Eye (tissue), 1 donor: ENCODE results near the gene NEK1.
"Not testable (repeated sequence)": the region's sequence is repeated elsewhere in the genome, so short reads cannot be mapped to it uniquely, and the experiment has no call there.

Experiments
- DNase-seq: peaks from one replicate; pipeline ENCODE4 v3.0.0-alpha.2; 2015

The NEK1 gene

DNA sequence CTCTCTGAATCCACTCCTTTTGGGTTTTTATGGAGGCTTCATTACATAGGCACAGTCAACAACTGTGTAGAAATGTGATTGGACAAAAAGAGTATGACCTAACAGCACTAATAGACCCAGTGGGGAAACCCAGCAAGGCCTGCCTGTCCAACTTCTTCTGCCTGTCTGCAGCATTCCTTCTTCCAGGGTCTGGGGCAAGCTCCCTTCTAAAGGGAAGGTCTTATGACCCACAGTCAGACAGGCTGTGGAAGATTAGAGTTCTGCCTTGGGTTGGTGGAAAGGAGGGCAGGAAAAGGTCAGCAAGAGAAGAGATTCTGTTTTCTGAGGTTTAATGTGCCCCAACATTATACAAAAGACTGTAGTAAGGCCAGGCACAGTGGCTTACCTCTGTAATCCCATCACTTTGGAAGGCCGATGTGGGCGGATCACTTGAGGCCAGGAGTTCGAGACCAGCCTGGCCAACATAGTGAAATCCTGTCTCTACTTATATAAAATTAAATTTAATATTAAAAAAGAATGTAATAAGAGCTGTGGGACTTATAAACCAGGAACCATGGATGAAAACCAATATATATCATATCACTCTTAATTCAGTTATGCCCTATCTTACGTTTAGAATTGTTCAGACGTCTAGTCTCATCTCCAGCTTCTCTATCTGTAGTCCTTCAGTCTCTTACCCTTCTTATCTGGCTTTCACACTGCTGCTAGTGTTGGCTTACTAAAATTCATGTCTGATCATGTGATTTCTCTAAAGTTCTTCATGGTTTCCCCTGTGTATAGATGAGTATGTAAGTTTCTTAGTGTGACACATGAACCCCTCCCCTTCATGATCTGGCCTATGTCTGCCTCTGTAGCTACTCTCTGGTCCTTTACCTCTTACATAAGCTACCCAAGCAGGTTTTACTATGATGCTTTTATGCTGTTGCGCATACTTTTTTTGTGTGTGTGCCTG is 14.2 kb upstream of the NEK1 start:
- no peak for DNase-seq

DNA sequence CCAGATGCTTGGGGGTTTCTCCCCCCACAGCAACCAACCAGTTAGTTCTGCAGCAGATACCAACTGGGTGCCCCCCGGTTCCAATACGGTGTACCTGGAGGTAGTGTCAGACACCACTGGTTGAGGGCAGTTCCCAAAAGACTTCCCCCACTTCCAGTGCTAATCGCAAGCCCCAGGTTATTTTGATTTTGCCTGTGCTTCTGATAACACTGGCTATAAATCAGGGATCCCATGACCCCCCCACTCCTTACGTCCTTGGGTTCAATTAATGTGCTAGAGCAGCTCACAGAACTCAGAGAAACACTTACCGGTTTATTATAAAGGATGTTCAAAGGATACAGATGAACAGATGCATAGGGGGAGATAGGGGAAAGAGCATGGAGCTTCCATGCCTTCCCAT is 13.5 kb upstream of the NEK1 start:
- DNase-seq: no peak

DNA sequence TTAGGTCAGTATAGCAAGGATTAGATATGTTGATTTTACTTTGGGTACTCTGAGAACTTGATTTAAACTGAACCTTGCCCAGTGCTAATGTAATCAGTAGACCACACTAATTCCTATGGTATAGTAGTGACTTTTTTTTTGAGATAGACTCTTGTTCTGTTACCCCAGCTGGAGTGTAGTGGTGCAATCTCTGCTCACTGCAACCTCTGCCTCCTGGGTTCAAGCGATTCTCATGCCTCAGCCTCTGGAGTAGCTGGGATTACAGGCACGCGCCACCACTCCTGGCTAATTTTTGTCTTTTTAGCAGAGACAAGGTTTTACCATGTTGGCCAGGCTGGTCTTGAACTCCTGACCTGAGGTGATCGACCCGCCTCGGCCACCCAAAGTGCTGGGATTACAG is 11.6 kb upstream of the NEK1 start:
- DNase-seq: not testable (repeated sequence)

DNA sequence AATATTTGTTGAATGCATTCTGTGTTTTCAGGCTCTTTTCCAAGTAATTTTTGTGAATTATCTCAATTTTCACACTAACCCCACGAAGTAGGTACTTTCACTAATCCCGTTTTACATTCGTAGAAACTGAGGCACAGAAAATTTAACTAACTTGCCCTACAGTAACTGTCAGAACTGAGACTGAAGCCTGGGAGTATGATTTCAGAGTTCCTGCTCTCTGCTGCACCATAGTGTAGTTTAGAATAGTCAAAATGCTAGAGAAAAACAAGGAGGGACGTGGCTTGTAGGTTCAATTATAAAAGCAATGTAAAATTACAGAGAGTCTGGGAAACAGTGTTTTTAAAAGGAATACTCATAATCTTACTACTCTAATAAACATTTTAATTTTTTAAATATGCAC is 10.2 kb upstream of the NEK1 start:
- peak; percentile 42 for DNase-seq

DNA sequence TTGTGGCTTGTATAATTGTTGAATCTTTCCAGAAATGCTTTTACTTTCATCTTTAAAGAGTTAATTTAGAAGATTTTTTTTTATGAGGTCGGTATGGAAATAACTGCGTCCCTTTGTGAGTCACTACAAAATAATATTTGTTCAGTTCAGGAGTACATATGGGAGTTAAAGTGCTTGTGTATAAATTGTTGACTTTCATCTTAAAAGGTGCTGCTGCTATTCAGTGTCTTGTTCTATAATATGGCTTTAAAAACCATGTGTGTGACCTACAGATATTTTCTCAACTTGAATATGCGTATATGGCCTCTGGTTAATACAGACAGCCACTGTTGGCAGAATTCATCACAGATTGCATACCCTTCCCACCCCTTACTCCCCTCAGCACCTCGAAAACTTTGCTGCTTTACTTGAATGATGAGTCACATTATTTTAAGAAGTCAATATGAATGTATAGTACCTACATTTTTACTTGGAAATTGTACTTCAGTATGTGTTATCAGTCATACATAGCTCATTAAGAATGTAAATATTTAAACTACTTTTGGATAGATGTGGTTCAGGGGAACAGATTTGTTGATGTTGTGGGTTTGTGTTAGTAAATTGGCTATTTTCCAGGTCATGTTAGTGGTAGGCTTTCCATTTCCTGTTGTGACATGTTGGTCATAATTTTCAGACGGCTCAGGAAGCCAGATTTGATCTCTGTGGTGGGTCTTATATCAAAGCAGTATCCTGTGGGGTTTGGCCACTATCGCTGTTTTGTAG is 9.5 kb upstream of the NEK1 start:
- peak; percentile 56 for DNase-seq

DNA sequence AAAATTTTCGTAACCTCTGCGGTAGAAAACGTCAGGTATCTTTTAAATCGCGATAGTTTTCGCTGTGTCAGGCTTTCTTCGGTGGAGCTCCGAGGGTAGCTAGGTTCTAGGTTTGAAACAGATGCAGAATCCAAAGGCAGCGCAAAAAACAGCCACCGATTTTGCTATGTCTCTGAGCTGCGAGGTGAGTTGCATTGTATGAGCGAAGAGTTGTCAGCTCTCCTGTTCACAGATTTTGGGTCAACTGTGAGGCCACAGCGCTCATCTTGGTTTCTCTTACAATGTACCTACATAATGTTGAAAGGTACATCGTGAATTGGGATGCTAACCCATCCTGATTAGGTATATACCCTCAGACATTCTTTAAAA is 8.5 kb upstream of the NEK1 start:
- no peak for DNase-seq

DNA sequence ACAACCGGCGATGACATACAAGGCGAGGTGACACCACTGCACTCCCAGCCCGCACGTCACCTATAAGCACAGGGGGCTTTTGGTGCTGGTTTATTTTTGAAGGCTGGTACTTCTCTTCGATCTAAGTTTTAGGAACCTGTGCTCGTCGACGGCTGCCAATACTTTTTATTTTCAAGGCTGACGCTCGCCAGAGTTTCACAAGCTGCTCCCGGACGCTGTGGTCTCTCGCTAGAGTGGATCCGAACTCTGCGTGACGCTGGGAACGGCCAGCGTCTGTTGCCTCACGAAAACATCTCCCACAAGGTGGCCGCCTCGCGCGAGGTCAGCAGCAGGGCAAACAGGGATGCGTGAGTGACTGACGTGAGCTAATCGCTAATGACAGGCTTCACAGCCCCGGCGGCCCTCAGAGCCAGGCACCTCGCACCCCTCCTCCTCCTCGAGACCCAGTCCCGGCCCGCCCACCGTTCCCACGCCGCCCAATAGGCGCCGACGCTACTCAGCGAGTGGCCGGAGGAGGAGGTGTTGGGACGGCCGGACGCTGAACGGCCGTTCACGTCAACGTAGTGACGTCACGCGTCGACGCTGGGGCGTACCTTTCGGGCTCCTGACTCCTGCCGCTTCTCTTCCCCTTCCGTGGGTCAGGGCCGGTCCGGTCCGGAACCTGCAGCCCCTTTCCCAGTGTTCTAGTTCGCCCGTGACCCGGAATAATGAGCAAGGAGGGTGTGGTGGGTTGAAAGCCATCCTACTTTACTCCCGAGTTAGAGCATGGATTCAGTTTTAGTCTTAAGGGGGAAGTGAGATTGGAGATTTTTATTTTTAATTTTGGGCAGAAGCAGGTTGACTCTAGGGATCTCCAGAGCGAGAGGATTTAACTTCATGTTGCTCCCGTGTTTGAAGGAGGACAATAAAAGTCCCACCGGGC is 7.8 kb upstream of the NEK1 start, which contains the start of gene CLCN3:
Gene CLCN3, plus strand, starts transcription at position 621 of the 922 bp plus-strand sequence. CDS start 15,351 bp downstream, outside the sequence.
- peak; percentile 99 for DNase-seq

DNA sequence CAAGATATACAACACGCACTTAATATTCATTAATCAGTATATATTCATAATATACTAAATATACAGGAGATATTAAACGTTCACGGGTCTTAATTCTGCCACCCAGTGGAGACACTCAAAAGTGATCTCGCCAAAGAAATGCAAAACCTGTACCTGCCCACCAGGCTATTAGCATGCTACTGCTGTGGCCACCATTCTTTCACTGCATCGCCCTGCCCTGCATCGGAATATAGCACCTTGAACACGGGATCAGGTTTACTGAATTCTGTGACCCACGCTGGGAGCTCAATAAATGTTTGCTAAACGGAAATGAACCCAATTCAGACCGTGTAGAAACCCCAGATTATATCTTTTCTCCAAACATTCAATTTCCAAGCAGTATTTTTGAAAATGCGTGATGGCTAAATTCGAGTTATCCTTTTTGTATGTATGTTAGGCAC is 7.2 kb upstream of the NEK1 start:
- DNase-seq: peak; percentile 86

DNA sequence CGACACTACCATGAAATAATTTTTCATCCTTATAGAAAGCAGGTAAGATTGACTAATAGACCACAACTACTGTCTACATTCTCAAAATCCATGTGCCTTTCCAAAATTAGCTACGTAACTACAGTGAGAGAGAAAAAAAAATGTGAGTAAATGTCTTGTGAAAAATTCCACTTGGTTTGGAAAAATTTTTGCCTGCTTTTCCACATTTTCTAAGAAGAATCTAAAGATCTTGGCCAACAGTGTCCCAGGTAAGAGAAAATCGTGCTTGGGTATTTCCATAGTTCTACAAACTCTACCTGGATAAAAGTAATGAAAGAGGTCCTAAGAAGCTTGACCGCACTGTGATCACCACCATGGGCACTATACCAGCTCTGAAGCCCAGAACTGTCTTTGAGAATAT is 6.6 kb upstream of the NEK1 start:
- no peak for DNase-seq

DNA sequence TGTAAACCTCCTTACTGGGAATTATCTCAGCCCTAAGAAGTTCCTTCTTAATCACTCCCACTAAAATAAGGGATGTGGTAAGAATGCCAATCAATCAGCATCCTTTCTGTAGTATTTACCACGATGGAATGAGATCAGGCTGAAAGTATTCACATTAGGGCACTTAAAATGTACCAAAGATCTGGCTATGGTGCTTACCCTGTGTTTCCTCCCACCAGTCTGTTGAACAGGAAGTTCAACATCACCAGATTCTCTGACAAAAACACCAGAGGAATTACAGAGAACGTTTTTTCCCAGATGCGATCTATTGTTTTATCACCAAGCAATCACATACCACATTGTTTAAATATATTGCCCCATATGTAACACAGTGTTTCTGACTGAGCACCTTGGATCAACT is 5.9 kb upstream of the NEK1 start:
- no peak for DNase-seq

DNA sequence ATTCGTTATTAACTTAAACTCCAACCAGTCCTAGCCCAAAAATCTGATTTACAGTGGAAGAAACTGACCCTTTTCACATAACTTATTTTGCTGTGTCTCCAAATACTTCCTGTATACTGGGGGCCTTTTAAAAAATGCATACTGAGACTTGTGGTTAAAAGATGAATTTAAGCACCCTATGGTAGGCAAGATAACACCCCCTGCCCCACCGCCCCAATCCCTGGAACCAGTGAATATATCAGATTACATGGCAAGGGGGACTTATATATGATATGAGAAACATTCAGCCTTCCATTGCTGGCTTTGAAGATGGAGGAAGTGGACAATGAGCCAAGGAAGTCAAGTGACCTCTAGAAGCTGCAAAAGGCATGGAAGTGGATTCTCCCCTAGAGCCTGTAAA is 4.9 kb upstream of the NEK1 start:
- DNase-seq: no peak

DNA sequence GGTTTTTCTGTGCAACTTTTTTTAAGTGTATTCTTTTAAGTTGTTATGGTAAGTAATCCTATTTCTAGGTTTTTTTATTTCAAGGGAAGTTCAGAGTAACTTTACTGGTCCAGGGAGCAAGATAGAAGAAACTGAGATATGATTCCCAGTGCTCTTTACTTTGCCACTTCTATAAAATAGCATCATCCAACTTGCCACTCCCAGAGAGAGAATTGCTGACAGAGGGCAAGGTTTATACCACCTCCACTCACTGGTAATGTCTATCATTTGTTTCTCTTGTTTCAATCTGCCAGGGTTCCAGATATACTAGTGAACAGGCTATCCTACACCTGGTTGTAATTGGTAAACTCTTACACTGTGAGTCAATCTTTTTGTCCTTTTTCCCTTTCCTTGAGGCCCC is 4.5 kb upstream of the NEK1 start:
- DNase-seq: no peak

DNA sequence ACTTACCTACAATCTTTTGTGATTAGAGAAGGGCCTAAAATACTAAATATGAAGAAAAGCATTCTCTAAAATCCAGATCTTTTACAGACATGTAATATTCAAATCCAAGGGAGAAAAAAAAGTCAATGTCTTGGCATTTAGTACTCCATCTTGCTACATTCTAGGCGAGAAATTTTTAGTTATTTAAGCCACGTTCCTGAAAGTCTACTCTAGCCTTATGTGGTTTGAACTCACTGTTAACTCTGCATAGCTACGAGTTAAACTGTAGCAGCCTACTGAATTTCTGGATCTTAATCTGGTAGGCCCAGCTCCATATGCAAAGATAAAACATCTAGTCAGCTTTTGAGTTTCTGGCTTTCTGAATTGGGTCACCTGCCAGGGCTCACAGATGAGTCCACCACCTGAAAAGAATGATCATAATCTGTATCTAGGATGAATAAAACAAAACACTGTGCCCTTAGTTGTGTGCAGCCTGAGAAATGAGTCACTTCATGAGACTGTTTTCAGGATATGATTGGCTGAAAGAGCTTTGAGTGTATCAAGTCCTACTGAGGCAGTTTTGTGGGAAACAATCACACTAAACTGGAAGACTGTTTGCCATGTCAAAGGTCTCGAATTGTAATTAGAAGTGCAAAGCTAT is 3.2 kb upstream of the NEK1 start:
- DNase-seq: no peak

DNA sequence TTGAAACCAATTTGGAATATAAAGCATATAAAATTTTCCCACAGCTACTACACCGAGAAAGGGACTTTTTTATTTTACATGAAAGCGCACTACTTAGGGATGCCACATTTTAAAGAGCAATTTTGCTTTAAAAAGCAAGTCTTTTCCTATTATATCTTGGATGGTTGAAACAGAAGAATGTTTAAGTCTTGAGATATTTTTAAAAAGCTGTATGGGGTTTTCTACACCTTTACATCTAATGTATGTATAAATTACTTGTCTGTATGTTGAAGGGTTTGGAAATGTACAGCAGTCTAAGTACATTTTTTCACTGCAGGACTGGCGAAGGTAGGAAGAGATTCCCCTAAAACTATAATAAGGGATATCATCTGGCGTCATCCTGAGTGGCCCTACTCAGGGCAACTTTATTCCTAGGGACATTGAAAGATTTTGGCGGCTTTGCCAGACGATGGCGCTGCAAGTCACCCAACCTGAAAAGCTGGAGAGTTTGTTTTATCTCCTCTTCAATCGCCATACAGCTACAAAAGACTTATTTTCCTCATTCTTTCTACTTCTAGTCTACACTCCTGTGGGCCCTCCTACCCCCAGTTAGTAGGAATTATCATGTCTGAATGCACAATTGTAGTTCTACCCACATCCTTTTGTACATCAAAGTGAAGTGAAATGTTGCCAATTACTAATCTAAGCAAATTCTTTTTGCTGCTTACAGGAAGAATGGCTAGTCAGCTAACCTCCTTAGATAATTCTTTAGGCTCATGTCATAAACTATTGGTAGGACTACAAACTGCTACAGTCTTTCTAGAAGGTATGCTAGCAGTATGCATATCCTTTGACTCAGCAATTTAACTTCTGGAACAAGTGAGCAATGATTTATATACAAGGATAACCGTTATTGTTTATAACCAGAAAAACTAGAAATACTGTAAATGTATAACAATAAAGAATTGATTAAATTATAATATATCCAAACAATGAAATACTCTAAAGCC is 782 bp upstream of the NEK1 start:
- peak; percentile 95 for DNase-seq

DNA sequence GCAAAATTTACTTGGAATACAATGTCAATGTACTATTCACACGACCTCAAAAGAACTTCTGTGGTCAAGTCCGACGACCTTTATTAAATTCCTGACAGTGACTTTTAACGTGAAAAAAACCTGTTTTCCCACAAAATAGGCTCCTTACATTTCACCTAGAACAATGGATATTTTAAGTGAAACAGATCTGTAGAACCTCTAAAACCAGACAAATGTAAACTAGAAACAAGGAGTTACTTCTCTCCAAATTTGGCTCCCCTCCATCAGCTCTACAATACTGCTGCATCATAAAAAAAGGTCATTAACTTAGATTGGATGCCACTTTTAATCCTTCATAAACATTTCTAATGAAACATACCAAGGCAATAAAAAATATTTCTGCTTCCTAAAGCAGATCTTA is 1.2 kb downstream of the NEK1 start:
- DNase-seq: peak; percentile 34

DNA sequence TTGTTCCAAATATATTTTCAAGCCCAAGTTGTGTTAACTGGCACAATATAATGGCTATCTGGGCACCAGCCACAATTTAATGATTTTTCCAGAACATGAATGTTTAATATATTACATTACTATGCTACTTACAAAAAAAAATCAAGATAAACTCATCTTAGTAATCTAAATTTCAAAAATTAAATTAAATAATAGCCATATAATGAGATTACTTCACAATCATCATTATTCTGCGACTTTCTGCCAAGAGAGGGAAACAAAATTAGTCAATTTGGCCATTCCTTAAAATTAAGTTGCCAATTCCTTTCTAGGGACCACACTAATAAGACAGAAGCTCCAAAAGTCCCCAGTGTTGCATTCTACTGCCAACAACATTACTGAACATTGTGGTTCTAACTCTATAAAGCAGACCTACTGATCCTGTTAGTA is 7.5 kb downstream of the NEK1 start:
- no peak for DNase-seq

DNA sequence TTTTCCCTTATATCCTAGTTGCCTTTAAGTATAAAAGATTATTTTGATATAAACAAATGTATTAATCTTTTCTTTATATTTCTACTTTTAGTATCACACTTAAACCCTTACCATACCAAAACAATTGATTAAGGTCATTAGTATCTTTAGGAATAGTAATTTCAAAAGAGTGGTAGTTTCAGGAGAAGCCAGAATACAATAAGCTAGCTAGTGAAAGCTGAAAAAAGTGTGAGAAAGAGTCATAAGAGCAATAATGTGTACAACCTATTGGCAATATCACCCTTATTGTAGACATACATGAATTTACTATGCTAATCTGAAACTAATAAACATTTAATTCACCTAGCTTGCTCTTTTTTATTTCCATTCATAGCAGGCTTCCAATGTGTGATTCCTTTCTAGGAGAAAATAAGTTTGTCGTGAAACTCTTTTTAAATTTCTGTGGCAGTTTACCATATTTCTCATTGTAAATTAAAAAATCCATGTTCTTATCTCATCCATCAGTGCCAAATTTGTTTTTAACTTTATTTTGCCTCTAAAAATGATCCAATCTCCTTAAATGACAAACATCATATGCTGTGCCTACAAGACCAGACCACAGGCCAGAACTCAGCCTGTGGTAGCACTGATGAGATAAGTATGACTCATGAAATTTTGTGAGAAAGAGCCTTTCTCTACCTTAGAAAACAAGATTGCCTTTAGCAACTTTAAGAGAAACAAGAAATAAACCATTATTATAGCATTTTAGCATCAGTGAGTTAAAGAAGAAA is 8.1 kb downstream of the NEK1 start:
- no peak for DNase-seq

DNA sequence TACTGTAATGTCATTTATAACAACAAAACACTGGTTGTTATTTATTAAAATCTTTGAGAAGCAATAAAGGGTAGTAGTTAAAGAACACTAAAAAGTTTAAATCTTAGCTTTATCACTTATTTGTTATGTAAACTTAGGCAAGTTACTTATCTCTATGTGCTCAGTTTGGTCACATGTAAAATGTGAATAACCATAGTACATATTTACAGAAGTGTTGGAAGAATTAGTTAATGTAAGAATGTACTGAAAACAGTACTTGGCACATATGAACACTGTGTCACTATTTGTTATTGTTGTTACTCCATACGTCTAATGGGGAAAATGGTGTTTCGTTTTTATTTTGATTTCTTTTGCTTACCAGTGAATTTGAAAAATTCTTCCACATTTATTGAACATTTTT is 9.1 kb downstream of the NEK1 start:
- DNase-seq: no peak

DNA sequence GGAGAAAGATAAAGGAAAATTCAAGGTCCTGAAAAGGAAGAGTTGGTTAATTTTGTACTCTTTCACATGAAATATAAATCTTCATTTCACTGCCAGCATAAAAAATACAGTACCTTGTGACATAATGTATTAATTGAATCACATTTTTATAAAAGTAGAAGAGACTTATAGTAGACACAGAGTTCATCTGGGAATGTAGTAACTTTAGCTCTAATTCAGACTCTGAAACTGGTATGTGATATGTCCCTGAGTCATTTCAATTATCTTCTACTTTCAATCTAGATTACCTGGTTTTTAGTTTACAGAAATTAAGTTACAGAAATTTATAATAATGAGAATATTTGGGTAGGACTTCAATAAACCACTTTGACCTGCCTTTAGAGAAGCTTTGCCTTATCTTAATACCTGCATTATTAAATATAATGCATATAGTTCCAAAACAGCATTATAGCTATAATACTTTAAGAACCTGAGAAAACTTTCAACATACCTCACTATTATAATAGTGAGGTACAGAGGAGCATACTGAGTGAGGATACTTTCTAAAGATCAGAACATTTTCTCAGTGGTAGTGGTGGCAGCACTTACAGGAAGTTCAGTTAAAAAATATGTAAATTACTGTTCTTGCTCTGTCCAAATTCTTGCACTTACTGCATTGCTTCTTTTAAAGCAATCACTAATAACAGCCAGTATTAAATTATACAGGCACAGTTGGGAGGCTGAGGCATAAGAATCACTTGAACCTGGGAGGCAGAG is 11.2 kb downstream of the NEK1 start:
- no peak for DNase-seq
